ENCODE measurements around the gene HSD11B2. TPM values are rescaled to one million over a fixed set of nuclear protein-coding genes. Genes with fewer than 3 reads are reported as not detected.
A peak's percentile ranks its signal among the peaks of the same experiment; 100 is the strongest.
"Not testable (repeated sequence)": the region's sequence is repeated elsewhere in the genome, so short reads cannot be mapped to it uniquely, and the experiment has no call there.

HSD11B2 gene
- total RNA-seq, 1 donor from 2014 or later = 5.2 TPM

- Mint-ChIP-seq H3K4me1 (peaks cover 10% of the 10 kb centered on the region), H3K27ac (peak overlapping the region; percentile 12)
- intact Hi-C loops (cut with micrococcal nuclease) = loop anchor here (5.0 kb wide), 1 partner anchor 153 kb away; no protein-coding TSS in a partner anchor
Measured at GRCh38 chr16:67415421-67415820, 15.5 kb upstream of the HSD11B2 start.

GRCh38 chr16:67415872-67416793, 14.8 kb upstream of the HSD11B2 start, which contains the start of gene ZDHHC1:
ZDHHC1 (minus strand) TSS chr16:67416477; CDS start chr16:67407775, 8,702 bp downstream.
- peak; percentile 87 for DNase-seq
- H3K9me3 Mint-ChIP-seq = no peaks in the 10 kb centered on the region
- no peaks in the 10 kb centered on the region for H3K36me3 Mint-ChIP-seq (ENCODE audit: low read depth)
- intact Hi-C loops (cut with micrococcal nuclease) = loop anchor here (5.0 kb wide), 1 partner anchor 154 kb away; no protein-coding TSS in a partner anchor
- H3K27me3 Mint-ChIP-seq = peaks cover 36% of the 10 kb centered on the region
- peak within 1 kb of the TSS; percentile 12 for H3K27ac Mint-ChIP-seq
- H3K4me1 Mint-ChIP-seq = peaks cover 10% of the 10 kb centered on the region
- peak within 1 kb of the TSS; percentile 76 for H3K4me3 Mint-ChIP-seq

More at GRCh38 chr16:67415421-67415820, 15.5 kb upstream of the HSD11B2 start:
- DNase-seq; H3K36me3 Mint-ChIP-seq (ENCODE audit: low read depth); H3K9me3 Mint-ChIP-seq: not testable (repeated sequence)
- Mint-ChIP-seq H3K27me3 (peaks cover 36% of the 10 kb centered on the region), H3K4me3 (peak overlapping the region; percentile 60)

GRCh38 chr16:67417333-67418061, 13.4 kb upstream of the HSD11B2 start:
- peaks cover 35% of the 10 kb centered on the region for H3K27me3 Mint-ChIP-seq
- peaks cover 10% of the 10 kb centered on the region for H3K4me1 Mint-ChIP-seq
- H3K27ac Mint-ChIP-seq = no peak overlapping the region
- H3K4me3 Mint-ChIP-seq = peak overlapping the region; percentile 25
- H3K9me3 Mint-ChIP-seq = no peaks in the 10 kb centered on the region
- intact Hi-C loops (cut with micrococcal nuclease) = loop anchor here (5.0 kb wide), 1 partner anchor 155 kb away; no protein-coding TSS in a partner anchor
- DNase-seq = no peak
- H3K36me3 Mint-ChIP-seq (ENCODE audit: low read depth) = no peaks in the 10 kb centered on the region

- no peaks in the 10 kb centered on the region for H3K36me3 Mint-ChIP-seq (ENCODE audit: low read depth)
- H3K27ac Mint-ChIP-seq = no peak overlapping the region
- DNase-seq = no peak
- peaks cover 8% of the 10 kb centered on the region for H3K4me1 Mint-ChIP-seq
- intact Hi-C loops (cut with micrococcal nuclease) = loop anchor here (5.0 kb wide), 1 partner anchor 157 kb away; no protein-coding TSS in a partner anchor
- no peaks in the 10 kb centered on the region for H3K9me3 Mint-ChIP-seq
- H3K27me3 Mint-ChIP-seq = peaks cover 35% of the 10 kb centered on the region
- no peak overlapping the region for H3K4me3 Mint-ChIP-seq
Measured at GRCh38 chr16:67419502-67419901, 11.4 kb upstream of the HSD11B2 start.

GRCh38 chr16:67419931-67420330, 11.0 kb upstream of the HSD11B2 start:
- DNase-seq = no peak
- no peaks in the 10 kb centered on the region for H3K36me3 Mint-ChIP-seq (ENCODE audit: low read depth)
- intact Hi-C loops (cut with micrococcal nuclease) = loop anchor here (5.0 kb wide), 1 partner anchor 158 kb away; no protein-coding TSS in a partner anchor
- H3K4me3 Mint-ChIP-seq = no peak overlapping the region
- no peak overlapping the region for H3K27ac Mint-ChIP-seq
- peaks cover 8% of the 10 kb centered on the region for H3K4me1 Mint-ChIP-seq
- H3K9me3 Mint-ChIP-seq = no peaks in the 10 kb centered on the region
- H3K27me3 Mint-ChIP-seq = peaks cover 33% of the 10 kb centered on the region

- no peak overlapping the region for H3K4me3 Mint-ChIP-seq
Measured at GRCh38 chr16:67421030-67421429, 9.9 kb upstream of the HSD11B2 start.

GRCh38 chr16:67423015-67423414, 7.9 kb upstream of the HSD11B2 start:
- H3K9me3 Mint-ChIP-seq = no peaks in the 10 kb centered on the region

More at GRCh38 chr16:67421030-67421429, 9.9 kb upstream of the HSD11B2 start:
- intact Hi-C loops (cut with micrococcal nuclease) = no loop called here
- H3K36me3 Mint-ChIP-seq (ENCODE audit: low read depth) = no peaks in the 10 kb centered on the region
- no peak for DNase-seq
- H3K27ac Mint-ChIP-seq = no peak overlapping the region
- H3K9me3 Mint-ChIP-seq = no peaks in the 10 kb centered on the region
- H3K27me3 Mint-ChIP-seq = peaks cover 37% of the 10 kb centered on the region
- peaks cover 4% of the 10 kb centered on the region for H3K4me1 Mint-ChIP-seq

GRCh38 chr16:67423611-67424260, 7.2 kb upstream of the HSD11B2 start:
- H3K4me1 Mint-ChIP-seq = no peaks in the 10 kb centered on the region
- no peak for DNase-seq
- H3K27ac Mint-ChIP-seq = no peak overlapping the region
- H3K27me3 Mint-ChIP-seq = peaks cover 38% of the 10 kb centered on the region
- H3K9me3 Mint-ChIP-seq = no peaks in the 10 kb centered on the region
- H3K4me3 Mint-ChIP-seq = no peak overlapping the region
- intact Hi-C loops (cut with micrococcal nuclease) = no loop called here
- H3K36me3 Mint-ChIP-seq (ENCODE audit: low read depth) = no peaks in the 10 kb centered on the region

More at GRCh38 chr16:67423015-67423414, 7.9 kb upstream of the HSD11B2 start:
- Mint-ChIP-seq H3K27ac (no peak overlapping the region), H3K27me3 (peaks cover 36% of the 10 kb centered on the region), H3K36me3 (ENCODE audit: low read depth) (no peaks in the 10 kb centered on the region), H3K4me1 (no peaks in the 10 kb centered on the region), H3K4me3 (no peak overlapping the region)
- no peak for DNase-seq
- intact Hi-C loops (cut with micrococcal nuclease) = no loop called here

- DNase-seq = no peak
- Mint-ChIP-seq H3K27me3 (peaks cover 42% of the 10 kb centered on the region), H3K4me1 (no peaks in the 10 kb centered on the region), H3K9me3 (no peaks in the 10 kb centered on the region), H3K27ac (no peak overlapping the region), H3K36me3 (ENCODE audit: low read depth) (no peaks in the 10 kb centered on the region), H3K4me3 (no peak overlapping the region)
- intact Hi-C loops (cut with micrococcal nuclease) = no loop called here
Measured at GRCh38 chr16:67424261-67424615, 6.7 kb upstream of the HSD11B2 start.

GRCh38 chr16:67425061-67425460, 5.9 kb upstream of the HSD11B2 start:
- H3K27ac Mint-ChIP-seq = no peak overlapping the region
- DNase-seq = no peak
- peaks cover 2% of the 10 kb centered on the region for H3K4me1 Mint-ChIP-seq
- no peaks in the 10 kb centered on the region for H3K36me3 Mint-ChIP-seq (ENCODE audit: low read depth)
- intact Hi-C loops (cut with micrococcal nuclease) = no loop called here
- no peaks in the 10 kb centered on the region for H3K9me3 Mint-ChIP-seq
- peaks cover 43% of the 10 kb centered on the region for H3K27me3 Mint-ChIP-seq
- no peak overlapping the region for H3K4me3 Mint-ChIP-seq

- Mint-ChIP-seq H3K9me3 (no peaks in the 10 kb centered on the region), H3K36me3 (ENCODE audit: low read depth) (no peaks in the 10 kb centered on the region), H3K27ac (no peak overlapping the region), H3K4me3 (no peak overlapping the region), H3K27me3 (peaks cover 47% of the 10 kb centered on the region), H3K4me1 (peaks cover 6% of the 10 kb centered on the region)
- intact Hi-C loops (cut with micrococcal nuclease) = no loop called here
- no peak for DNase-seq
Measured at GRCh38 chr16:67425580-67425979, 5.3 kb upstream of the HSD11B2 start.

GRCh38 chr16:67426022-67426421, 4.9 kb upstream of the HSD11B2 start:
- DNase-seq = no peak
- Mint-ChIP-seq H3K4me3 (no peak overlapping the region), H3K27ac (no peak overlapping the region), H3K27me3 (peaks cover 47% of the 10 kb centered on the region), H3K9me3 (no peaks in the 10 kb centered on the region), H3K4me1 (peaks cover 6% of the 10 kb centered on the region), H3K36me3 (ENCODE audit: low read depth) (no peaks in the 10 kb centered on the region)
- intact Hi-C loops (cut with micrococcal nuclease) = no loop called here

- Mint-ChIP-seq H3K36me3 (ENCODE audit: low read depth) (no peaks in the 10 kb centered on the region), H3K9me3 (no peaks in the 10 kb centered on the region), H3K4me1 (peaks cover 9% of the 10 kb centered on the region), H3K27me3 (peaks cover 51% of the 10 kb centered on the region), H3K4me3 (no peak overlapping the region), H3K27ac (no peak overlapping the region)
- intact Hi-C loops (cut with micrococcal nuclease) = no loop called here
- no peak for DNase-seq
Measured at GRCh38 chr16:67426950-67427349, 4.0 kb upstream of the HSD11B2 start.
